Activated CD4-positive, alpha-beta T cell treated with anti-CD3 and anti-CD28 coated beads, Interleukin-2, Interleukin-6, amounts not matched to agents 100 ng/mL and 50 ng/mL, durations not matched to agents 16 hours and 8 hours (primary cell): ENCODE results near the gene IL22RA2.

ENCODE experiments used
- DNase-seq: peaks from one replicate; pipeline ENCODE4 v3.0.0-alpha.2; 2020

The IL22RA2 gene

DNA sequence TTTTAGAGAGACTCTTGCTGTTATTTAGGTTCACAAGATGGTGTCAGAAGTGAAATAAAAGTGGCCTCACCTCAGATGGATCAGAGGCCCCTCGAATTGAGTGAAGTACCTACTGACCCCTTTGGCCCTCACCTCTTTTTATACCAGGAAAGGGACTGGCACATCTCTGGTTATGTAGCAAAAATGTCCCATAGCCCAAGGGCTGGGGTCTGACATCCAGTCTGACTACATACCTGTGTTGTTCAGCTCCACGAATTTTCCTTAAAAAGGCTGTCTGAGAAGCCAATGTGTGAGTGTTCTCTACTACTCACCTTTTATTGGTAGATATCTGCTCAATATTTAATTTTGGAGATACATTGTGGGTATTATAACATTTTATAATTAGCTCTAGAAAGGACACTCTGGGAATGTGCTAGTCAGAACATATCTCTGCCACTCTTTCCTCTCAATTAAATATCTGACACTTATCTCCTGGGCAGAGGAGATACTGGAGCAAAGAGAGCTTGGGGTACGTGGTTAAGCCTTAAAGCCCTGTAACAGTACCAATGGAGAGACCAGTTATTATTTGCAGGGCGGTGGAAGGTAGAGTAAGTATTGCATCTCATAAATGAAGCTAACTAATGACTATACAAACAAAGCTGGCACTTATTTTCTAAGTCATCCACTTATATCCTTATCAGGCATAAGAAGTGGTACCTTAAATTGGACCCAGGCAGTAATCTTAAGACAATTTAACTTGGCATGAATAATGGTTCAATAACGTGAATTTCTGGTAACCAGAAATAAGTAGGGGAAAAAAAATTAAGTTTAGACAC is 20.0 kb upstream of the IL22RA2 start:
- DNase-seq = no peak

DNA sequence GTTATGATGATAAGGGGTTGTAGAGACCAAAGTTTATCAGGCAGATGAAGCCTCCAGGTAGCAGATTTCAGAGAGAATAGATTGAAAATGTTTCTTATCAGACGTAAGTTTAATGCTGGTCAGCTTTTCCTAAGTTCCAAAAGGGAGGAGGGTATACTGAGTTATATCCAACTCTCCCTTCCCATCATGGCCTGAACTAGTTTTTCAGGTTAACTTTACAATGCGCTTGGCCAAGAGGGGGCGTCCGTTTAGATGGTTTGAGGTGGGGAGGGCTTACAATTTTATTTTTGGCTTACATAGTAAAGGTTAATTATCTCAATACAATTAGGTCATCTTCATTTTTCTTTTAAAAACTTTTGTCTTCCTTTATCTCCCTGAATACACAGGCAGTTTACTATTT is 19.4 kb upstream of the IL22RA2 start:
- DNase-seq = no peak

DNA sequence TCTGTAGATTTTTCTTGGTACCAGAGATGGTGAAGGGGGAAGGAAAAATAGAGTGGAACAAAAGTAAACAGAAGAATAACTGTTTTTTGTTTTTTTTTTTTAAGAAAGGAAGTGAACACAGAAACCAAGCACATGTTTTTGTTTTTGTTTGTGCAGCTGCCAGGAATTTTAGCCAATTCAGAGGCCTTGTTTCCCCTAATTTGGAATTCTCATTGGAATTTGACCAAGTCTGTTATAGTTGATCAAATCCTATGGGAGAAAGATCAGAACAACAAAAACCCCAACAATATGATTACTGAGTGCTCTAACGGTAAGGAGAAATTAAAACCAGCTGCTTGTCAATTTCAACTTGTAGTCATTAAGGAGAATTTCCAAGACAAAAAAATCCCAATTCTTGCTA is 18.2 kb upstream of the IL22RA2 start:
- no peak for DNase-seq

DNA sequence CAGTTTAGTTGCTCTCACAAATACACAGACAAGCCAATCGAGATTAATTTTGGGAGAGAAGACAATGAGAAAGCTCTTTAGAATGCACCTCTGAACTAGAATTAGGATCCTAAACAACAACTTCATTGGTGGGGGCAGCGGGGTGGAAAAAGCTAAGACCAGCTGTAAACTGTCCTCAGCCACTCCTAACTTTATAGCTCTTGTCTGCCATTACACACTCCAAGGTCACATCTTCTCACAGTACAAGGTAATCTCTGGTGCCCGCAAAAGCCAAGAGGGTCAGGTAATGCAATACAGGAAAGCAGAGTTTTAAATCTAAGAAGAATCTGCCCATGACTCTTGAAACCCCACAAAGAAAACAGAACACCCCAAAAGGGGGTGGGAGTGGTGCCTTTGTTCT is 17.8 kb upstream of the IL22RA2 start:
- DNase-seq = no peak

DNA sequence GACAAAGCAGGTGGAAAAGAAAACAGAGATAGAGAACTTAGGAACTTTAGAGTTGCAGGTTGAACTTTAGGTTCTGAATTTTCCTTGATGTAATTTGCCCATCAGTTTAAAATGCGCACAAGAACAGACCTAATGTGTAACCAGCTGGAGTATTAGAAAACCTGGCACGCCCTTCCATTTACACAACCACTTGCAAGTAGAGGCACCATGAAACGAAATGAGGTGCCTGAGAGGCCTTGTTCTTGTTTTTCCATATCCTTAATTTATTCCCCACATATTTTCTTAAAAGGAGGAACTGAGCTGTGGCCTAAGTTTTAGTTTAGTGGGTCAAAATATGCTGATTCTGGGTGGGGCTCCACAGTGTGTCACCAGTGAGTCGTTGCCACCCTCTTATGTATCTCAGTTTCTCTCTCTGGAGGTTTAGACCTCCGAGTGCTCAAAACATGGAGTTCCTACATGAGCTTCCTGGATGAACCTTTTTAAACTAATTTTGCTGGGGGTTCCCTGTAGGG is 17.2 kb upstream of the IL22RA2 start:
- DNase-seq = no peak

DNA sequence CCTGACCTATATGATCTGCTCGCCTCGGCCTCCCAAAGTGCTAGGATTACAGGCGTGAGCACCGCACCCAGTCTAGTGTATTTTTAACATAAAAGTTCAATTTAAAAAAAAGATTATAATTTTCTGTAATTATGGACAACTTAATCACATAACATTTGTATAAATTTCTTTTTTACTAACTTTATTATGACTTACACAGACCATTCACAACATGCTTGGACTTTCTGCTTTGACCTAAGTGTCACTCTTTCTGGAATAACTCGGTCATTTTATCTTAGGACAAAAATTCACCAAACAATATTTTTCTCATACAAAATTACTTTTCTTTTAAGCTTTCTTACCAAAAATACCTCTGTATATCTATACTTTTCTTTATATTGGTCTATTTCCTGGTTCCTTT is 15.4 kb upstream of the IL22RA2 start:
- DNase-seq = no peak

DNA sequence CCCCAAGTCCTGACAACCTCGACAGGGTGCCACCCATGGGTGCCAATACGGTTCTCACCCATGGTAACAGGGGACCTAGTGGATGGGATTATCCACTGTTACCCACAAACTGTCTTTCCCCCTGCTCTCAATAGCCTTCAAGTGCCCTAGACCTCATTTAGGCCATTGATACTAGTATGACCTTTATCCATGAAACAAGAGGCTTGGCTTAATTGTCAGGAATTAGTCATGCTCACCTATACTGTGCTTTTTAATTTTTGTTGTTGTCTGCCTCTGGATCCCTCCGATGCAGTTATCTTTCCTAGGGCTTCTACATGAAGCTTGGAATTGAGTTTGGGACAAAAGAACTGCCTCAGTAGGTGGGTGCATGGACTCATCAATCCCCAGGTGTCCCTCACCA is 11.8 kb upstream of the IL22RA2 start:
- DNase-seq = no peak

DNA sequence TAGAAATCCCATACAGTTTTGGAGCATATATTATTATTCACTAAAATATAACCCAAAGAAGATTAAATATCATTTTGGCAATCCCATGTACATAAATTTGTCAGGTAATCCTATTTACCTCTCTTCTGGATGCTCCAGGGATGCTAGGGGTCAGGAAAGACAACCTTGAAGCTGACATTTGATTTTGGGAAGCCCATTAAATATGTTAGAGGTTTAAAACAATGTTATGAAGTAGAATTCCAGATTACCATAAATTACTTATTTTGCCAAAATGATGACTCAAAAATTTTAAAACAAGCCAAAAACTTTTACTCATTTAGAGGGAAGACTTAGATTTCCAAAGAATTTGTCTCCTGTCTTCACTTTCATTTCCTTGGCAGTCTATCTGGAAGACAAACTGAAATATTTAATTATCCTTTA is 9.2 kb upstream of the IL22RA2 start:
- no peak for DNase-seq

DNA sequence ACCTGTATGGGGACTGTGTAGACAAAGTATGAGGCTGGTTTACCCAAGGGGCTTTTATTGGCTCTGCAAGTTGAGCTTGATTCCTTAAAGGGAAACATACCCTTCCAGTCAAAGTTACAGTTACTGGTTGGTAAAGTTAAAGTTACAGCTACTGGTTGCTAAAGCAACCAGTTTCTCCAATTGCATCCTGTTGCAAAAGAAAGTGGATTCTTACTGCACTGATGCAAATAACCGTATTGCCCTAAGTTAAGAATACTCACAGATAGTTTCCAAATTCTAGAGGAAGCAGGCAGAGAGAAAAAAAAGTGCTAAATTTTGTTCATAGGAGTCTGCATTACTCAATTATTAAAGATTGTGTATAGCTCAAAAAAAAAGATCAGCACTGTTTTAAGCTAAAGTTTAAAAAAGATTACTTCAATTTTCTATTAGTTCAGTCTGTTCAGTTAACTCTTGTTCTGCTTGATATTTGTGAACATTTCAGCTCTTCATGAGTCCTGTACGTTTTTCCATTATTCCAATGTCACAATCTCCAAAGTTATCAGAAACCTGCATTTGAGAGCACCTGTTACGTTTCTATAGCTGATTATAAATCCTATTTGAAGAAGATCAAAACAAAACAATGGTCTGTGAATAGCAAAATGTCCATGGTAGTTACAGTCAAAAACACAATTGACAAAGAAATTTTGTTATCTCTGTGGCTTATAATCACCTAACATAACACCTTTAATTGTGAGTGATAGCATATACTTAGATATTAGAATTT is 8.6 kb upstream of the IL22RA2 start:
- no peak for DNase-seq

DNA sequence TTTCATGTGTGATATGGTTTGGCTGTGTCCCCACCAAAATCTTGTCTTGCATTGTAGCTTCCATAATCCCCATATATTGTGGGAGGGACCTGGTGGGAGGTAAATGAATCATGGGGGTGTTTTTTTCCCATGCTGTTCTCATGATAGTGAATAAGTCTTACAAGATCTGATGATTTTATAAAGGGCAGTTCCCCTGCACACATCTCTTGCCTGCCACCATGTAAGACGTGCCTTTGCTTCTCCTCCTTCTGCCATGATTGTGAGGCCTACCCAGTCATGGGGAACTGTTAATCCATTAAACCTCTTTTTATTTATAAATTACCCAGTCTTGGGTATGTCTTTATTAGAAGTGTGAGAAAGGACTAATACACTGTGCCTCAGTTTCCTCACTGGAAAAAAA is 4.2 kb upstream of the IL22RA2 start:
- DNase-seq = no peak

DNA sequence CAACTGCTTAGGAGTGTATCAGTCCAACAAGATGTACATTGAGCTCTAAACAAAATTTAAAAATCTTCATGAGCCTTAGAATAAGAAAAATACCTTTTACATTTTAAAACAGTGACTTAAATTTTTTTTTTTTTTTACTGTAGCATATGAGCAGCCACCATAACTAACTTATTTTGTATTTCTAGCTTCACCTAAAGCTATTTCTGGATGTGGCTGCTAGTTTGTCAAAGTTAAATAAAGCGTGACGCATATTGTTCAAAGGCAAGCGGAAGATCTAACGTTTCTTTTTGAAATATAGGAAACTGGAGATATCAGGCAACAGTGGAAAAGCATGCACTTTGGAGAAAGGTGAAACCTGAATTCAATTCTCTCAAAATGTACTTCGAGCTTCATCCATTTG is 3.3 kb upstream of the IL22RA2 start:
- DNase-seq = no peak

DNA sequence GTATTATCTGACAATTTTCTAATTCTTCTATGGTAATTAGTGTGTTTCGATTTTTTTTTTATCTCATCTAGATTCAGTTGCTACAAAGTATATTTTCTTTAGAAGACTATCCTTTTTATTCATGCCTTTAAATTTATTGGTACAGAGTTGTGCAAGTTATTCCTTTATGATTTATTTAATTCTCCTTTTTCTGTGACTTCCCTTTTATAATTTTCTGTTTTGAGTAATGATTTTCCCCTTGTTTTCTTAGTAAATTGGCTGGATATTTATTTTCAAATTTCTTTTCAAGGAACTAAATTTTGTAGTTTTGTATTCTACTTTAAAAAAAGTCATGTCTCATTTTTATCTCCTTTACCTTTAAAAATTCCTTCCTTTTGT is 2.4 kb upstream of the IL22RA2 start:
- no peak for DNase-seq

DNA sequence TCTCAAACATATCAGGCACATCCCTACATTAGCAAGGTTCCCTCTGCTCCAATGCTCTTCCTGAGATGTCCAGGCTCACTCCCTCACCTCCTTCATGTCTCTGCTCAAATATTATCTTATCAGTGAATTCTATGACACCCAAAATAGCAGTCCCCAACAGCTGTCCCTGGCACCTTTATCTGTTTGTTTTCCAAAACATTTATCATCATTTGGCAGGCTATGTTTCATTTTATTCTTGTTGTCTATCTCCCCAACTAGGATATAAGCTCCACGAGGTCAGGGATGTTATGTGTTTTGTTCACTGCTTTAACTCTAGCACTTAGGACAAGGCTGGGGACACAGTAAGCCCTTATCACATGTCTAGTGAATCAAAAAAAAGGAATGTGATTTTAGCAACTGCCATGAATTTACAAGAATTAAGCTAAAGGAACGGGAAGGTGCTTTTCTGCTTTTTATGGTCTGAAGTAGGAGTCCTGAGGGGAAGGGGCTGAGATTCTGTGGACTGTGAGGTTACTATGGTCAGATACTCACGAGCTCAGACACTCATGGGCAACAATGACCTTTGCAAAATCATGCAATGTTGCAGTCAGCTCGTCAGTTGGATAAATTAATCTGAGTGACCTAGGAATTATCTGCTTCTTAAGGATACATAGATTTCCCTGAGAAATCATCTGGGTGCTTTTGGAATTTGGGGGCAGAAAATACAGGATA is 1.9 kb upstream of the IL22RA2 start:
- no peak for DNase-seq

DNA sequence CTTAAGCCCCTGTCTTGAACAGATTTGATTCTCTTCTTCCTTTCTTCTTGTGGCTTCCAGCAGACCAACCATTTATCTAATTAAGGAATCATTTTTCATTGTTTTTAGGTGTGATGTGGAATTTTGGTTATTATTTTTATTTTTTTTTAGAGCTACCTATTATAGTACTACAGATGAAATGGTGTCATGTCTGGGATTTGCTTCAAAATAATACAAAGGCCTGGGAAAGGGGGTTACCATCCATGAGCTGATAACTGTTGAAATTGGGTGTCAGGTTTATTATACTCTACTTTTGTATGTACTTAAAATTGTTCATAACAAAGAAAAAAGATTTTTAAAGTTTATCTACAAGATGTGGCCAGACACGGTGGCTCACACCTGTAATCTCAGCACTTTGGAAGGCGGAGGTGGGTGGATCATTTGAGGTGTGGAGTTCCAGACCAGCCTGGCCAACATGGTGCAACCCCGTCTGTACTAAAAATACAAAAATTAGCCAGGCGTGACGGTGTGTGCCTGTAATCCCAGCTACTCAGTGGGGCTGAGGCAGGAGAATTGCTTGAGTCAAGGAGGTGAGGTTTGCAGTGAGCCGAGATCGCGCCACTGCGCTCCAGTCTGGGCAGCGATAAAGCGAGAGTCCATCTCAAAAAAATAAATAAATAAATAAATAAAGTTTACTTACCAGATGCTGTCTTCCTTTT is 561 bp downstream of the IL22RA2 start:
- DNase-seq = no peak

DNA sequence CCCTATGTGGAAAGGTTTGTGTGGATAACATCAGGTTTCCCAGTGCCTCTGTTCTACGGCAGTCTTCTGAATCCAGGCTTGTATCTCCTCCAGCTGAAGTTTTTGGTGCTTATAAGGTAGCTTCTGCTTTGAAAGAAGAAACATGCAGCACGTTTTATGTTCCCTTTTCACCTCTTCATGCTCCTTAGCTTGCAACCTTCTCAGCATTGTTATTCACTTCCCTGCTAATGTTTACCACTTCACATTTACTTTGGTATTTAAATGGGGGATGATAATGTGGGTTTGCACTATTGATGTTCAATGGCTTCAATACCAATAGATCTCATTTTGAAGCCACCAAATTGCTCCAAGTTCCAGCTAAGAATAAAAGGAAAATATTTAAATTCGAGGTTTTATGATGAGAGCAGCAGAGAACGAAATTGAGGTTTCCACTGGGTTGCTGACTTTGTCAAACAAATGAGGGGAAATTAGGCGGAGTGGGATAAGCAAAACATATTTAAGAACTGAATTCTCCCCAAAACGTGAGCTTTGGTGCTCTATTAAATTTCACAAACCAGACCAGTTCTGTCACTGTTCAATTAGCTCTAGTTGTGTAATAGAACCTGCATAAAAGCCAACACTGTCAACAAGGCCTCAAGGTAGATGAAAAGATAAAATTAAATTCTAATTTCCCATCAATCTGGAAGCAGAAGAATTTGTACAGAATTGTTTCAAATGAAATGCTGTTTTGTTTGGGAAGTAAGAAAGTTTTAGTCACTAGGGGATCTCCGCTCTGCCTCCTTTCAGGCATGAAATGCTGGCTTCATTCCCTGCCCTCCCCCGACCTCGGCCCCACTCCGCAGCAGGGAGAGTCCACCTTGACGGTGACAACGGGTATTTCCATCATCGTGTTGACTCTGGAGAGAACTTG is 1.4 kb downstream of the IL22RA2 start:
- DNase-seq = no peak

DNA sequence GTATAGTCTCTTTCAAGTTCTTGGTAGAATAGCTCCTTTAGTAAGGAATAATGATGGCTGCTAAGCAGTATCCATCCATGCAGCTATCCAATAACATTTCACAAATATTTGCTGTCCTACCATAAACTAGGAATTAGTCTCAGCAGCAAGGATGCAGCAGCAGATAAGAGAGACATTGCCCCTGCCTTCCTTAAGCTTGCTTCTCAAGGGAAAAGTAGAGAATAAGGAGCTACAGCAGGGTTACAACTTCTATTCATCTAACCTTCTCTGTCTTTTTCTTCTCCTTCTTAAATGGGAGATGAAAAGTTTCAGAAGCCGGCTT is 2.4 kb downstream of the IL22RA2 start:
- no peak for DNase-seq

DNA sequence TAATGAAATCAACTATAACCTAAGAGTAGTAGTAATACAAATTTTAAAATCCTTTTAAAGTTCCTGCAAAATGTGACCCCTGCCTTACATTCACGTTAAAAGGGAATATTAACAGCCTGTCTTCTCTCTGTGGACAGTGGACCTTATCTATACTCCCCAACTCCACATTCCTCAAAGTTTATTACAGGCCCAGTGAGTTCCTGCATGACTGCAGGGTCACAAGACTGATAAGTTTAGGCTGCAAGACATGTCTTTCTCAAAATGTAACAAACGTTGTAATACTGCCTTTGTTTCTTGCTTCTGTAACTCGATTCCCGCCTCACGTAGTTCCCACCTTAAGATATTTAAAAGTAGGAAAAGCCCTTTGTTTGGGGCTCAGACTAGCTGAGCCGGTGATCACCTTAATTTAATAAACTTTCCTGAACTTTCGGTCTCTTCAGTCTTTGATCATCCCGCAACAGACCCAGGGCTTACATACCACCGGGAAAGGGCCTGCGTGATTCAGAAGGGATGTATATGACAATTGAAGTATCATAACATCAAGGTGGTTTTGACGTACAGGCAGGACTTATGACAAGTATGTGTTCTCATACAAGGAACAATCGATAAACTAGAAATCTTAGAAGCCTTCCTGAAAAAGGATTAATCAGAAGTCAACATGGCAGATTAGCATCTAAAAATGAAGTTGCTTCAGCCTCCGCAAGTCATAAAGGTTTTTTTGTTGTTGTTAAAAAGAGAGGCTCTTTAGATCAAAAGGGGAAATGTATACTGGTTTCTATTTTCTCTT is 3.0 kb downstream of the IL22RA2 start:
- DNase-seq = no peak

DNA sequence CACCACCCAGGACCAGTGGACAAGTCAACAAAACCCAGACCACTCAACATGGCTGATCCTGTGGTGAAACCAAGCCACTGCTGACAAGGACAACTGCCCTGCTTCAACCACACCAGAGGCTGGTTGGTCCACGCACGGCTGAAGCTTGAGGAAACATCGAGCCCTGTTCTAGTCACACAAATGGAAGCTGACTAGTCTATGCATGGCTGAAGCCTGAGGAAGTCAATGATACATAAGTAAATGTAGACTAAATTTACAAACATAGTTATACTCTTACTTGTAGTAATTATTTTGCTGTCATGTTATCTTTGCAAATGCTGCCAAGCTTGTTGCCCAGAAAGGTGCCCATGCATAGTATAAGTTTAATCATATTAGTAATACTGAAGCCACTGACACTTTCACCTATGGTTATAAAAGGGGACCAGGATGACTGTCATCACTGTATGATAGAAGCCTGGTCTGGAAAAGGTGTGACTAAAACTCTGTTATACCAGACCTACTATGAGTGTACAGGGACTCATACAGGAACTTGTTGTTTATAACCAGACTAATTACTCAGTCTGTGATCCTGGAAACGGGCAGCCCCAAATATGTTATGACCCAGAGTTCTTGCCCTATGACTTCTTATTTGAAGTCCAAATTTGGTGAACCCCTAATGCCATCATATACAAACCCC is 5.6 kb downstream of the IL22RA2 start:
- peak; percentile 76 for DNase-seq

DNA sequence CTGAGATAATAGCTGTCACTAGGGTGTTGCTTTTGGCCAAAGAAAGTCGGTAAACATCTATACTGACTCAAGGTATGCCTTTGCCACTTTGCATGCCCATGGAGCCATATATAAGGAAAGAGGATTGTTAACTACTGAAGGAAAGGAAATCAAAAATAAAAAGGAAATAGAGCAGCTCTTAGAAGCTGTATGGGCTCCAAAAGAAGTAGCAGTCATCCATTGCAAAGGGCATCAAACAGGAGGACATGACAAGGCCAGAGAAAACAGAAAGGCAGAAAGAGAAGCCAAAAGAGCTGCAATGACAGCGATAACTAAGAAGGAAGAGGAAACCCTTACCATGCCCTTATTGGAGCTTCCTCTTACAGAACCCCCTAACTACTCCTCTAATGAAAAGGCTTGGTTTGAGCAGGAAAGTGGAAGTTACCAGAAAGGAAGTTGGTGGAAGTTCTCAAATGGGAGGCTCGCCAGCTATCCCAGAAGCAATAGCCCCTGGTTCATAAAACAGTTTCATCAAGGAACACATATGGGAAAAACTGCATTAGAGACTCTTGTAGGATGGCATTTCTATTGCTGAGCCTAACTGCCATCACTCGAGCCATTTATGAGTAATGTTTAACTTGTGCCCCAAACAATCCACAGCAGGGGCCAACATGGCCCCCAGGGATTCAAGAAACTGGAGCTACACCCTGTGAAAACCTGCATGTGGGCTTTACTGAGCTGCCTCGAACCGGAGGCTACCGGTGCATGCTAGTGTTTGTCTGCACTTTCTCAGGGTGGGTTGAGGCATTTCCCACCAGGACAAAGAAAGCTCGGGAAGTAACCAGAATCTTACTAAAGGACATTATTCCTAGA is 7.0 kb downstream of the IL22RA2 start:
- DNase-seq = no peak
